Tibial nerve (tissue), 4 donors: ENCODE data around the gene MAP2. TPM values are rescaled to one million over a fixed set of nuclear protein-coding genes. Genes with fewer than 3 reads are reported as not detected.
A peak's percentile ranks its signal among the peaks of the same experiment; 100 is the strongest.

Source experiments
- DNase-seq, 2 donors: peaks; one replicate each; pipeline ENCODE4 v3.0.0-alpha.2; 2019; ENCODE audit warnings: low spot score in 2 of 2
- H3K27ac ChIP-seq, 4 donors: fragments of 200-600 bp; sonication (generic) in 3 of 4; one replicate each; pipeline ENCODE4 v1.5.1; 2017 to 2019; ENCODE audit warnings: mild to moderate bottlenecking in 1 of 4
- H3K27me3 ChIP-seq, 2 donors: fragments of 200-600 bp; sonication (generic) in 1 of 2; one replicate each; pipeline versions ENCODE4 v1.5.1 to v1.6.0; 2017 to 2019
- H3K36me3 ChIP-seq, 3 donors: fragments of 200-600 bp; sonication (generic); one replicate each; pipeline ENCODE4 v1.5.1; 2018 to 2019
- H3K4me1 ChIP-seq, 4 donors: fragments of 200-600 bp; sonication (generic) in 3 of 4; one replicate each; pipeline ENCODE4 v1.5.1; 2017 to 2019
- H3K4me3 ChIP-seq, 4 donors: fragments of 200-600 bp; sonication (generic) in 3 of 4; one replicate each; pipeline ENCODE4 v1.5.1; 2017 to 2019; ENCODE audit warnings: mild to moderate bottlenecking in 1 of 4, moderate library complexity in 1 of 4
- H3K9me3 ChIP-seq, 4 donors: fragments of 200-600 bp; sonication (generic) in 3 of 4; one replicate each; pipeline ENCODE4 v1.5.1; 2017 to 2019
- EP300 ChIP-seq, 2 donors: sonication (generic); formaldehyde crosslinking; IDR thresholded peaks; one replicate each; pipeline ENCODE4 v1.6.1; 2017; ENCODE audit warnings: antibody characterized with exemption in 2 of 2, mild to moderate bottlenecking in 1 of 2
- POLR2A ChIP-seq, 2 donors: fragments of 450-650 bp; IDR thresholded peaks; one replicate each; pipeline ENCODE4 v1.6.1; 2017; ENCODE audit warnings: antibody characterized with exemption in 2 of 2, mild to moderate bottlenecking in 2 of 2, moderate library complexity in 2 of 2
- WGBS, 2 donors: methylation state at CpG; one replicate each; pipeline ENCODE4 v1.1.5; 2018; 5-methylcytosine and 5-hydroxymethylcytosine counted together
- total RNA-seq, 4 donors: library from RNA; depleted of rRNA; stranded (reverse); fragments of >200 nt; gene quantifications; one replicate each; pipeline ENCODE4 v1.1.0, GENCODE V29; 2016
- TF ChIP-seq, protein P1 (sequence below), 5 experiments: fragments of 200-600 bp in 3 of 5; fragments of 450-650 bp in 2 of 5; sonication (generic) in 3 of 5; IDR thresholded peaks; one replicate each; pipeline ENCODE4 v1.5.1; 2016 to 2019; ENCODE audit warnings: antibody characterized with exemption in 5 of 5, mild to moderate bottlenecking in 3 of 5, moderate library complexity in 2 of 5

MAP2 gene
- total RNA-seq, 4 donors from 2014 or later, result 14.7 to 31.7 (median 21.3) TPM

DNA sequence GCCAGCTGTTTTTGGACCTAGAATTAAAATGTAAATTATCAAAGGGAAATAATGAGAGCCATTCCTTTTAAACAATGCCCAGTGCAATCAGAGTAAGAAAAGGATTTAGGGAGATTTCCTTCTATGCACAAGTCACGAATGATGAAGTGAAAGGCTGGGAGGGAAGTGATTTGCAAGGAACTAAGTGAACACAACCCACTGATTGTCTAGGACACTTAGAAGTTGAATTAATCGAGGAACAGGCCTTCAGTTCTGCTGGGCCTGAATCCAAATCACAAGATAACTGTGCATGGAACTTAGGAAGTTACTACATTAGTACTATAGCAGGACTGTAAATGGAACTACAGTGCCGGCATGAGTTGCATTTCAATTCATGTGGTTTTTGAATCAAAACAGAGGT lies 17.7 kb downstream of the MAP2 start:
- H3K4me1 ChIP-seq, result peaks cover 0 to 19% (median 0%) of the 10 kb centered on the region in 4 donors
- peak in 1 of 2 donors; percentile 21 for DNase-seq
- no peaks in the 10 kb centered on the region for H3K9me3 ChIP-seq
- no peaks in the 10 kb centered on the region for H3K36me3 ChIP-seq
- no peak overlapping the region for H3K4me3 ChIP-seq
- H3K27ac ChIP-seq, result peak overlapping the region in 2 of 4 donors; percentile 9 to 61
- TF ChIP-seq EP300 (IDR thresholded peaks at IDR 0.05) (peak in 1 of 2 donors; percentile 42), POLR2A (IDR thresholded peaks at IDR 0.05) (no peak)
- TF ChIP-seq, protein P1, sequence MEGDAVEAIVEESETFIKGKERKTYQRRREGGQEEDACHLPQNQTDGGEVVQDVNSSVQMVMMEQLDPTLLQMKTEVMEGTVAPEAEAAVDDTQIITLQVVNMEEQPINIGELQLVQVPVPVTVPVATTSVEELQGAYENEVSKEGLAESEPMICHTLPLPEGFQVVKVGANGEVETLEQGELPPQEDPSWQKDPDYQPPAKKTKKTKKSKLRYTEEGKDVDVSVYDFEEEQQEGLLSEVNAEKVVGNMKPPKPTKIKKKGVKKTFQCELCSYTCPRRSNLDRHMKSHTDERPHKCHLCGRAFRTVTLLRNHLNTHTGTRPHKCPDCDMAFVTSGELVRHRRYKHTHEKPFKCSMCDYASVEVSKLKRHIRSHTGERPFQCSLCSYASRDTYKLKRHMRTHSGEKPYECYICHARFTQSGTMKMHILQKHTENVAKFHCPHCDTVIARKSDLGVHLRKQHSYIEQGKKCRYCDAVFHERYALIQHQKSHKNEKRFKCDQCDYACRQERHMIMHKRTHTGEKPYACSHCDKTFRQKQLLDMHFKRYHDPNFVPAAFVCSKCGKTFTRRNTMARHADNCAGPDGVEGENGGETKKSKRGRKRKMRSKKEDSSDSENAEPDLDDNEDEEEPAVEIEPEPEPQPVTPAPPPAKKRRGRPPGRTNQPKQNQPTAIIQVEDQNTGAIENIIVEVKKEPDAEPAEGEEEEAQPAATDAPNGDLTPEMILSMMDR (IDR thresholded peaks at IDR 0.05), result no peak
- 7% methylated on average over 3 of the region's 3 CpGs for WGBS, 2 donors
- no peaks in the 10 kb centered on the region for H3K27me3 ChIP-seq

DNA sequence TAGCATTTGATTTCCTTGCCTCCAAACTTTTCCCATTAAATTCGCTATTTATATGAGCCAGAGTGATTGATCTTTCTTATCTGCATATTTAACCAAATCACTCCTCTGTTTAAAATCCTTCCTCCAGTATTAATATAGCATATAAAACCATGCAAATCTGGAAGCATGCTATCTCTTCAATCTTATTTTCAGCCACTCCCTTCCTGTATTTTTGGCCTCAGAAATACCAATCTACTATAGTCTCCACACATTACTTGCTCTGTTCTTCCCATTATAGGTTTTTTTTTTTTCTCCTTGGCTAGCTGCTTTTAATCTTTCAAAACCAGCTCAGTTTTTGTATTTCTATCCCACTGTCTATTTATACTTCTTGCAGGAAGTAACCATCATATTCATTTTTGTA lies 19.1 kb downstream of the MAP2 start:
- no peaks in the 10 kb centered on the region for H3K27me3 ChIP-seq
- DNase-seq, result no peak
- peaks cover 0 to 19% (median 0%) of the 10 kb centered on the region in 4 donors for H3K4me1 ChIP-seq
- no peaks in the 10 kb centered on the region for H3K9me3 ChIP-seq
- H3K36me3 ChIP-seq, result no peaks in the 10 kb centered on the region
- H3K4me3 ChIP-seq, result no peak overlapping the region
- TF ChIP-seq EP300 (IDR thresholded peaks at IDR 0.05), result no peak
- TF ChIP-seq, protein P1 (IDR thresholded peaks at IDR 0.05), result no peak
- no peak for TF ChIP-seq POLR2A (IDR thresholded peaks at IDR 0.05)
- H3K27ac ChIP-seq, result no peak overlapping the region
- WGBS, 2 donors, result 86 to 91% methylated on average over 1 of the region's 1 CpG

DNA sequence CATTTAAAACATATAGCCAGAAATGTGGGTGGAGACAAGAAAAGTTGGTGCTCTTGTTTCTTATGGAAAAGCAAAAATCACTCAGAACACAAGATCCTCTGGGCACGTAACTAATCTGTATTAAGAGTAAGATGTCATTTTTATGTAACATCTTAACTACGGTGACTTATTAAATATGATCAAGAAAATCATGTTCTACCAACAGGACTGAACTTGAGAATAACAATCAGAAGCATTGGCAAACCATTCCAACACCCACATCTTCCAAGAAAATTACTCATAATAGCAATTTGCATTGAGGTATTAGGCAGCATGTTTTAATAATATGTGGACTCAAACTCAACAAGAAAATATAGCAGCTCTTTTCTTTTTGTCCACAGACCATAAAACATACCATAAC lies 21.6 kb downstream of the MAP2 start:
- TF ChIP-seq, protein P1 (IDR thresholded peaks at IDR 0.05), result no peak
- TF ChIP-seq EP300 (IDR thresholded peaks at IDR 0.05), result no peak
- no peaks in the 10 kb centered on the region for H3K9me3 ChIP-seq
- 97 to 98% methylated on average over 2 of the region's 2 CpGs for WGBS, 2 donors
- H3K4me3 ChIP-seq, result no peak overlapping the region
- H3K36me3 ChIP-seq, result no peaks in the 10 kb centered on the region
- no peak overlapping the region for H3K27ac ChIP-seq
- H3K27me3 ChIP-seq, result no peaks in the 10 kb centered on the region
- no peak for DNase-seq
- peaks cover 0 to 17% (median 0%) of the 10 kb centered on the region in 4 donors for H3K4me1 ChIP-seq

DNA sequence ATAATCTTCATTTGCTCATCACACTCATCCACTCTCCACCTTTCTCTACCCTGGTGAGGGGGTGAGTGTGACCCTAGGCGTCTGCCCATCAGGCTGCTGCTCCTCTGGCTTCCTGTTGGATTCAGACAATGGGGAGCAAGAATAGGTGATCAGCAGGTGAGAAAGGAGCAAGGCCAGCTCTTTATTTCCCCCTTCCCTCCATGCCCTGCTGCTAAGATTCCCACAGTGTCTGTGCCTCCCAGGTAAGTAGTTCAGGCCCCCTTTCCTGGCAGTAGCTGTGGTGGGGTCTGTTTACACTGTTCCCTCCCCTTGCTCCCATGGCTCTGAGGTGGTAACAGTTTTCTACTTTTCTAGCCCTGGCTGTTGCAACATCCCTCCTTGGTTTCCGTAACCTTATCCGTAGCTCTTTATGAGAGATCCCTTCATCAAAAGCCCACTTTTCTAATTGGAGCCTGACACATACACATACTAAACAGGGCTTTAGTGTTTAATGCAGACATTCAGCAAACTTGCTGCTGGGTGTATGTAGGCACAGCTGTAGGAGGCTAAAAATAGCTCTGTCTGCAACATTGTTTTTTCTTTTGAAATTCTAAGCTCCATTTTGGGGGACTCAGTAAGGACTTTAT lies 27.5 kb downstream of the MAP2 start:
- H3K36me3 ChIP-seq, result no peaks in the 10 kb centered on the region
- H3K4me1 ChIP-seq, result no peaks in the 10 kb centered on the region
- TF ChIP-seq EP300 (IDR thresholded peaks at IDR 0.05) (no peak), POLR2A (IDR thresholded peaks at IDR 0.05) (no peak)
- TF ChIP-seq, protein P1 (IDR thresholded peaks at IDR 0.05), result no peak
- DNase-seq, result no peak
- no peak overlapping the region for H3K27ac ChIP-seq
- no peaks in the 10 kb centered on the region for H3K27me3 ChIP-seq
- WGBS, 2 donors, result 73 to 82% methylated on average over 3 of the region's 3 CpGs
- no peaks in the 10 kb centered on the region for H3K9me3 ChIP-seq
- H3K4me3 ChIP-seq, result no peak overlapping the region

DNA sequence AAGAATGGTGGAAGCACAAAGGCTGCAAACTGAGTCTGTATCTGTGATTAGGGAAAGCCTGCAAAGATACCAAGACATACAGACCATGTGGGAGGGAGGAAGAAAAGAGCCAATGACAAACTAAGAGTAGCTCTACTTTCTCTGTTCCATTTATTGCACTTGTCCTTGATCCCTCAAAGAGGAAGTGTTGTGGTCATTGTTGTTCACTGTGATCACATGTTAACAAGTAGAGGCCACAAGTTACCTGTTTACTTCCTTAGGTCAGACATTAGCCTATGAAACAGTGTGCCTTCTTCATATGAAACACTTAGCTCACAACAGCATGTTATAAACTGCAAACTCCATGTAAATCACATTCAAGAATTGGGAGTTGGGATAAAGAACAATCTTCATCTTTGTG lies 32.6 kb downstream of the MAP2 start:
- Histone ChIP-seq H3K27ac (no peak overlapping the region), H3K4me1 (peaks cover 0 to 12% (median 0%) of the 10 kb centered on the region in 4 donors), H3K9me3 (no peaks in the 10 kb centered on the region), H3K4me3 (no peak overlapping the region), H3K27me3 (no peaks in the 10 kb centered on the region), H3K36me3 (no peaks in the 10 kb centered on the region)
- no peak for TF ChIP-seq EP300 (IDR thresholded peaks at IDR 0.05)
- TF ChIP-seq, protein P1 (IDR thresholded peaks at IDR 0.05), result no peak
- no peak for TF ChIP-seq POLR2A (IDR thresholded peaks at IDR 0.05)
- no peak for DNase-seq
